Ishikawa (cell line): ENCODE data around the gene MAP4K3.

Experiments
- CEBPB ChIP-seq: IDR thresholded peaks from 2 replicates; pipeline ENCODE4 v1.6.1; 2012
- CREB1 ChIP-seq: IDR thresholded peaks from 2 replicates; pipeline ENCODE4 v1.6.1; 2012; ENCODE audit warnings: low read depth
- EGR1 ChIP-seq: IDR thresholded peaks from 2 replicates; pipeline ENCODE4 v1.6.1; 2012
- EP300 ChIP-seq: IDR thresholded peaks from 2 replicates; pipeline ENCODE4 v1.6.1; 2012; ENCODE audit warnings: borderline replicate concordance
- FOXM1 ChIP-seq: IDR thresholded peaks from 2 replicates; pipeline ENCODE4 v1.6.1; 2012; ENCODE audit warnings: low read depth, borderline replicate concordance
- NFIC ChIP-seq: IDR thresholded peaks from 2 replicates; pipeline ENCODE4 v1.6.1; 2012
- RAD21 ChIP-seq: IDR thresholded peaks from 2 replicates; pipeline ENCODE4 v1.6.1; 2012; ENCODE audit warnings: low read depth
- TAF1 ChIP-seq: IDR thresholded peaks from 2 replicates; pipeline ENCODE4 v1.6.1; 2012; ENCODE audit warnings: low read depth, mild to moderate bottlenecking
- TCF12 ChIP-seq: IDR thresholded peaks from 2 replicates; pipeline ENCODE4 v1.6.1; 2012; ENCODE audit warnings: low read depth
- TEAD4 ChIP-seq: IDR thresholded peaks from 2 replicates; pipeline ENCODE4 v1.6.1; 2012
- USF1 ChIP-seq: IDR thresholded peaks from 2 replicates; pipeline ENCODE4 v1.6.1; 2012
- YY1 ChIP-seq: IDR thresholded peaks from 2 replicates; pipeline ENCODE4 v1.6.1; 2012; ENCODE audit warnings: low read depth
- ZBTB7A ChIP-seq: IDR thresholded peaks from 2 replicates; pipeline ENCODE4 v1.6.1; 2012; ENCODE audit warnings: low read depth
- TF ChIP-seq, protein P1 (sequence below): IDR thresholded peaks from 2 replicates; pipeline ENCODE4 v1.6.1; 2012
- TF ChIP-seq, protein P2 (sequence below): IDR thresholded peaks from 2 replicates; pipeline ENCODE4 v1.6.1; 2012; ENCODE audit warnings: low read depth, mild to moderate bottlenecking

MAP4K3 gene

DNA sequence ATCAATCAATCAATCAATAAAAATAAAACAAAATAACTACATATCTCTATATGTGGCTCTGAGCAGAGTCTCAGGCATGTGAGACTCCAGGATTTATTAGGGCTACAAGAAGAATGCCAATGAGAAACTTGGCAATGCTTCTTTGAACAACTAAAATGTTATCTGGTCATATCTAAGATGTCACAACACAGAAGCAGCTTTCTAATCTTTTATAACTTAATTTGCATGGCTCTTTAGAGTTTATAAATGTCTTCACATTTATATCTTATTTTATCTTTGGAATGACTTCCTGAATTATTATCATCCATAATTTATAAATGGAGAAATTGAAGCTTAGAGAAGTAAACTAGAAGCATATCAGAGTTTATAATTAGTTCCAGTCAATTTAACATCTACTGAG lies 14.9 kb upstream of the MAP4K3 start:
- TF ChIP-seq NFIC (no peak), TAF1 (no peak), YY1 (no peak), EP300 (no peak), TCF12 (no peak), CEBPB (no peak), USF1 (no peak), ZBTB7A (no peak), CREB1 (no peak), TEAD4 (no peak)
- TF ChIP-seq, protein P1, sequence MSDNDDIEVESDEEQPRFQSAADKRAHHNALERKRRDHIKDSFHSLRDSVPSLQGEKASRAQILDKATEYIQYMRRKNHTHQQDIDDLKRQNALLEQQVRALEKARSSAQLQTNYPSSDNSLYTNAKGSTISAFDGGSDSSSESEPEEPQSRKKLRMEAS, result no peak
- TF ChIP-seq, protein P2, sequence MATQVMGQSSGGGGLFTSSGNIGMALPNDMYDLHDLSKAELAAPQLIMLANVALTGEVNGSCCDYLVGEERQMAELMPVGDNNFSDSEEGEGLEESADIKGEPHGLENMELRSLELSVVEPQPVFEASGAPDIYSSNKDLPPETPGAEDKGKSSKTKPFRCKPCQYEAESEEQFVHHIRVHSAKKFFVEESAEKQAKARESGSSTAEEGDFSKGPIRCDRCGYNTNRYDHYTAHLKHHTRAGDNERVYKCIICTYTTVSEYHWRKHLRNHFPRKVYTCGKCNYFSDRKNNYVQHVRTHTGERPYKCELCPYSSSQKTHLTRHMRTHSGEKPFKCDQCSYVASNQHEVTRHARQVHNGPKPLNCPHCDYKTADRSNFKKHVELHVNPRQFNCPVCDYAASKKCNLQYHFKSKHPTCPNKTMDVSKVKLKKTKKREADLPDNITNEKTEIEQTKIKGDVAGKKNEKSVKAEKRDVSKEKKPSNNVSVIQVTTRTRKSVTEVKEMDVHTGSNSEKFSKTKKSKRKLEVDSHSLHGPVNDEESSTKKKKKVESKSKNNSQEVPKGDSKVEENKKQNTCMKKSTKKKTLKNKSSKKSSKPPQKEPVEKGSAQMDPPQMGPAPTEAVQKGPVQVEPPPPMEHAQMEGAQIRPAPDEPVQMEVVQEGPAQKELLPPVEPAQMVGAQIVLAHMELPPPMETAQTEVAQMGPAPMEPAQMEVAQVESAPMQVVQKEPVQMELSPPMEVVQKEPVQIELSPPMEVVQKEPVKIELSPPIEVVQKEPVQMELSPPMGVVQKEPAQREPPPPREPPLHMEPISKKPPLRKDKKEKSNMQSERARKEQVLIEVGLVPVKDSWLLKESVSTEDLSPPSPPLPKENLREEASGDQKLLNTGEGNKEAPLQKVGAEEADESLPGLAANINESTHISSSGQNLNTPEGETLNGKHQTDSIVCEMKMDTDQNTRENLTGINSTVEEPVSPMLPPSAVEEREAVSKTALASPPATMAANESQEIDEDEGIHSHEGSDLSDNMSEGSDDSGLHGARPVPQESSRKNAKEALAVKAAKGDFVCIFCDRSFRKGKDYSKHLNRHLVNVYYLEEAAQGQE, result no peak

DNA sequence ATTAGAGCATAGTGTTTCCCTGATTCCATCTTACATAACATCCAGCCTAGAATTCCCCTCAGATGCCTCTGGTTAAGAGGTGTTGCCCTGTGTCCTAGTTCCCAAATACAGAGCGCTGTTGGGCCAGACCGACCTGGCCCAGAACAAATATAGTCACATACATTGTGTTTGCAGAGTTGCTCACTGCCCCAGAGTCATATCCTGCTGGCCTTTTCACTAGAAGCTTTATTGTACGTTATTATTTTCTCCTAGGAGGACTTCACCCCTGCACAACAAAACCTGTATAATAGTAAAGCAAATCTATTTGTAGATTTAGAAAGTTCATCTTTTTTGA lies 11.1 kb upstream of the MAP4K3 start:
- no peak for TF ChIP-seq RAD21
- TF ChIP-seq TAF1, result no peak
- TF ChIP-seq TEAD4, result no peak
- no peak for TF ChIP-seq ZBTB7A
- TF ChIP-seq, protein P1, result no peak
- no peak for TF ChIP-seq CEBPB
- no peak for TF ChIP-seq EP300
- TF ChIP-seq, protein P2, result no peak
- TF ChIP-seq FOXM1, result no peak
- no peak for TF ChIP-seq USF1
- no peak for TF ChIP-seq EGR1
- TF ChIP-seq NFIC, result no peak
- no peak for TF ChIP-seq CREB1
- no peak for TF ChIP-seq TCF12

GRCh38 chr2:39447266-39448168 lies 10.4 kb upstream of the MAP4K3 start:
- TF ChIP-seq CEBPB, result no peak
- TF ChIP-seq, protein P1, result no peak
- no peak for TF ChIP-seq EP300
- no peak for TF ChIP-seq TEAD4
- no peak for TF ChIP-seq EGR1
- TF ChIP-seq YY1, result no peak
- no peak for TF ChIP-seq FOXM1
- TF ChIP-seq CREB1, result no peak
- no peak for TF ChIP-seq USF1
- TF ChIP-seq TCF12, result no peak
- no peak for TF ChIP-seq RAD21
- no peak for TF ChIP-seq TAF1
- no peak for TF ChIP-seq NFIC
- TF ChIP-seq ZBTB7A, result no peak

DNA sequence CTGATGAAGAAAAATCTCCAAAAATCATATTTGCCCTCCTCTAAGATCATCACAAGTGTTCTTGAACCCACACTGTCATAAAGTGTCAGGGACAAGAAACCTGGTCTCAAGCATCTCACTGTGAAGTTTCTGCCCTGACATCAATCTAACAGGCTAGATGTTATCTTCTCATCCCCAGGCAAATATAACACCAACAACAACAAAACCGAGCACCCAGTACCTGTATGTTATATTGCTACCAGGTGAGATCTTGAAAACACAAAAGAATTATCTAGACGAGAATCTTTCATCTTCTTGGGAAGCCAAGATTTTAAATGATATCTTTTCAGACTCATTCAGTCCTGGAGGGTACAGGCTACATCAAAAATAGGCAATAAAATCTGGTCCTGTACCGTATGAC lies 8.8 kb upstream of the MAP4K3 start:
- TF ChIP-seq TCF12 (no peak), TEAD4 (no peak), EP300 (no peak), TAF1 (no peak), YY1 (no peak), CREB1 (no peak), RAD21 (no peak), USF1 (no peak), EGR1 (no peak), NFIC (no peak), CEBPB (no peak)
- TF ChIP-seq, protein P1, result no peak
- TF ChIP-seq, protein P2, result no peak
